ENCODE data around the gene ARHGEF28. TPM values are rescaled to one million over a fixed set of nuclear protein-coding genes. Genes with fewer than 3 reads are reported as not detected.

ARHGEF28 gene
- total and polyA plus RNA-seq, 12 donors = 0.62 to 3.4 (median 1.5) TPM

GRCh38 chr5:73726606-73727231, 100.7 kb downstream of the ARHGEF28 start:
- H3K36me3 ChIP-seq = no peaks in the 10 kb centered on the region
- H3K9me3 ChIP-seq = no peaks in the 10 kb centered on the region
- peaks cover 0 to 17% (median 4%) of the 10 kb centered on the region in 9 donors for H3K4me1 ChIP-seq
- H3K27ac ChIP-seq = no peak overlapping the region
- H3K27me3 ChIP-seq = peaks cover 0 to 11% (median 7%) of the 10 kb centered on the region in 7 donors
- no peak for DNase-seq
- TF ChIP-seq CTCF (IDR thresholded peaks at IDR 0.05) = no peak
- 39 to 54% methylated on average over 5 of the region's 5 CpGs for WGBS, 2 donors
- peak in 1 of 8 donors; percentile 57 for ATAC-seq
- intact Hi-C loops (cut with DNase I) = no loop called here
- no peak overlapping the region for H3K4me3 ChIP-seq

- Histone ChIP-seq H3K27me3 (peaks cover 0 to 11% (median 7%) of the 10 kb centered on the region in 7 donors), H3K36me3 (no peaks in the 10 kb centered on the region), H3K4me3 (no peak overlapping the region), H3K27ac (no peak overlapping the region), H3K9me3 (no peaks in the 10 kb centered on the region), H3K4me1 (peaks cover 0 to 17% (median 4%) of the 10 kb centered on the region in 9 donors)
- 58 to 69% methylated on average over 1 of the region's 1 CpG for WGBS, 2 donors
- intact Hi-C loops (cut with DNase I) = no loop called here
- no peak for ATAC-seq
- no peak for DNase-seq
- no peak for TF ChIP-seq CTCF (IDR thresholded peaks at IDR 0.05)
These were observed 101.5 kb downstream of the ARHGEF28 start for GRCh38 chr5:73727470-73727869.

- Histone ChIP-seq H3K4me1 (peaks cover 0 to 17% (median 4%) of the 10 kb centered on the region in 9 donors), H3K4me3 (no peak overlapping the region), H3K27me3 (peaks cover 0 to 4% (median 2%) of the 10 kb centered on the region in 7 donors), H3K9me3 (no peaks in the 10 kb centered on the region), H3K27ac (no peak overlapping the region), H3K36me3 (no peaks in the 10 kb centered on the region)
- WGBS, 2 donors = 58 to 73% methylated on average over 7 of the region's 7 CpGs
- TF ChIP-seq CTCF (IDR thresholded peaks at IDR 0.05) = no peak
- DNase-seq = no peak
- intact Hi-C loops (cut with DNase I) = no loop called here
- peak in 2 of 8 donors; percentile 44 to 87 for ATAC-seq
These were observed 102.7 kb downstream of the ARHGEF28 start for GRCh38 chr5:73728493-73729273.

- Histone ChIP-seq H3K27ac (no peak overlapping the region), H3K4me3 (no peak overlapping the region), H3K36me3 (no peaks in the 10 kb centered on the region), H3K9me3 (no peaks in the 10 kb centered on the region), H3K27me3 (no peaks in the 10 kb centered on the region), H3K4me1 (peaks cover 0 to 17% (median 4%) of the 10 kb centered on the region in 9 donors)
- no peak for TF ChIP-seq CTCF (IDR thresholded peaks at IDR 0.05)
- intact Hi-C loops (cut with DNase I) = no loop called here
- no peak for DNase-seq
- WGBS, 2 donors = 90 to 97% methylated on average over 3 of the region's 3 CpGs
- no peak for ATAC-seq
These were observed 103.3 kb downstream of the ARHGEF28 start for GRCh38 chr5:73729329-73729728.
